HG02852 (cell line): Measurements from ENCODE around the gene TIMM13.
"Not testable (repeated sequence)": the region's sequence is repeated elsewhere in the genome, so short reads cannot be mapped to it uniquely, and the experiment has no call there.

Experiments
- ATAC-seq: cut with Tn5 transposase; IDR thresholded peaks from one replicate; pipeline ENCODE4 v1.9.1; 2021; ENCODE audit warnings: mild to moderate bottlenecking, moderate library complexity; ENCODE audit not compliant: unreplicated experiment

The TIMM13 gene

DNA sequence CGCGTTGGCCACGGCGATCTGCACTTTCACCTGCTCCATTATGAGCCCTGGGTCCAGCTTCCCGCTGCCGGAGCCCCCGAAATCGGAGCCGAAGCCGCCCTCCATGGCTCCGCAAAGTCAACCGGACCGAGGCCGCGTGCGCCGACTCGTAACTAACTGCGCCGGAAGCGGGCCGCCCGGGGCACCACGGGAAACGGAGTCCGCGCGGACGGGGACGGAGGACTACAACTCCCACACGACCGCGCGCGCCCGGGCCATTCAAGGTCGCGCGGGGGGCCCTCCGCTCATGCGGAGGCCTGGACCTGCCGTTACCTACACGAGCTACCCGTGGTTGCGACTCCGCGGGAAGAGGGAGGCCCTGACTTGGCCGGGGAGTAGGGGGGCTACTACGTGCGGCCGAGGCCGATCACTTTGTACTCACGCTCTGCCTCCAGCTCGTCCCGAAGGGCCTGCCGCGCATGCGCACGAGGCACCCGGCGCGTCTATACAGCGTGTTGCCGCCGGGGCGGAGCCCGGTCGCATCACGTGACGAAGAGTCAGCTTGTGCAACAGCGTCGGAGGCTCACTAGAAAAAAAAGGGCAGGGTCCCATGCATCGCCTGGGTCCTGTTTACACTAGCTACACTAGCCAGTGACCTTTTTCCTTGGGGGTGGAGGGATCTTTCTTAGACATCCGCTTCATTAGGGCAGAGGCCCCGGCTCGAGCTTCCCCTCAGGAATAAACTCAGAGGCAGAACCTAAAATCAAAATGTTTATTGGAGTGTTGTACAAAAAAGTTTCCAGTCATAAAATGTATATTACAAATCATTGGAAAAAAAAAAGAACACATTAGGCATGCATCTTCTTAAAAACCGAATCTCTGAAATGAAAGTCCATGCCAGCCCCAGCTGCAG is at the start of gene TIMM13:
TIMM13 (minus strand) TSS at position 158 of the 892 bp plus-strand sequence; CDS start at position 105, 53 bp downstream.
- peak; percentile 76 for ATAC-seq

DNA sequence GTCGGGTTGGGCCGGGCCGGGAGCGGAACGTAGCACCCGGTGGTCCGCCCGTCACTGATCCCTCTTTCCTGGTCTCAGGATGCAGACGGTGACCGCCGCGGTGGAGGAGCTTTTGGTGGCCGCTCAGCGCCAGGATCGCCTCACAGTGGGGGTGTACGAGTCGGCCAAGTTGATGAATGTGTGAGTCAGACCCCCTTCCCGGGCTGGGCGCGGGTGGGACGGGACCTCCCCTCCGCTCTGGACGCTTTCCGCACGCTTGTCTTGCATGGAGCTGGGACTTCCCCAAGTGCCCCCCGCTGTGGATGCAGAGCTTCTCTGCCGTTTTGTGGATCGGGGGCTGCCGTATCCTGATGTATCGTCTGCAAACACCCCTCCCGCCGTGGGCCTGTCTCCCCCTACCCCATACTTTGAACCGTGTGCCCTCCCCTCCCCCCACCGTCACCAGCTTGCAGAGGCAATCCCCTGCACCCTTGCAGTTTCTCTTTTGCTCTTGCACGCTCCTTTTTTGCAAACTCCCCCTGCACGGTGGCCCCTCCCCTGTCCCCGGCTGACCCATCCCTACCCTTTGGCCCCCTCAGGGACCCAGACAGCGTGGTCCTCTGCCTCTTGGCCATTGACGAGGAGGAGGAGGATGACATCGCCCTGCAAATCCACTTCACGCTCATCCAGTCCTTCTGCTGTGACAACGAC is 49.2 kb upstream of the TIMM13 start:
- ATAC-seq = peak; percentile 9

GRCh38 chr19:2475702-2476450 is 48.5 kb upstream of the TIMM13 start, which contains the start of gene GADD45B:
TSS of gene GADD45B (plus strand) at chr19:2476127. CDS start at chr19:2476359, 232 bp downstream.
- ATAC-seq = peak; percentile 43

- ATAC-seq = peak; percentile 2
These were observed 47.8 kb upstream of the TIMM13 start for GRCh38 chr19:2475018-2475701.

- ATAC-seq = peak; percentile 31
These were observed 47.0 kb upstream of the TIMM13 start for GRCh38 chr19:2474232-2475017.

- ATAC-seq = not testable (repeated sequence)
These were observed 42.5 kb upstream of the TIMM13 start for GRCh38 chr19:2469915-2470200.

GRCh38 chr19:2469102-2469914 is 41.9 kb upstream of the TIMM13 start:
- ATAC-seq = no peak

DNA sequence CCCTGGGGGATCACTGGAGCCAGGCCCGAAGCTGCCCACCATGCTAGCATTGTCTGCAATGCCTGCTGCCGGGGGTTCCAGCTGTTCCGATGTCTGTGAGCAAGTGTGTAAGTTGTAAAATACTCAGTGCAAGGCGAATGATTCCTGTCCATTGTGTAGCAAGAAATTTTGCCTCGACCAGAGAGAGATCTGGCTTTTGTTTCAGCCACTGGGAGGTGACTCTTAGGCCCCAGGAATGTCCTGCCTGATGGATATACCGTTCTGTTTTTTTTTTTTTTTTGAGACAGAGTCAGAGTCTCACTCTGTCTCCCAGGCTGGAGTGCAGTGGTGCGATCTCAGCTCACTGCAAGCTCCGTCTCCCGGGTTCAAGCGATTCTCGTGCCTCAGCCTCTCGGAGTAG is 41.2 kb upstream of the TIMM13 start:
- no peak for ATAC-seq

DNA sequence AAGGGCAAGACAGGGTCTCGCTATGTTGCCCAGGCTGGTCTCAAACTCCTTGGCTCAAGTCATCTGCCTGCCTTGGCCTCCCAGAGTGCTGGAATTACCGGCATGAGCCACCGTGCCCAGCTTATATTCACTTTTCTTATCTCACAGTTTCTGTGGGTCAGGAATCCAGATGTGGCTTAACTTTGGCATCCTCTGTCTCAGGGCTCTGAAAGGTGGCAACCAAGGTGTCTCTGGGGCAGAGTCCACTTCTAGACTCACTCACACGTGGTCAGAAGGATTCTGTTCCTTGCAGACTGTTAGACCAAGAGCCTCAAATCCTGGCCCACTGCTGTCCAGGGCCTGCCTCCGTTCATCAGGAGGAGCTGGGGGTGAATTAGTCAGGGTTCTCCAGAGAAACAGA is 37.0 kb upstream of the TIMM13 start:
- no peak for ATAC-seq

GRCh38 chr19:2463694-2464093 is 36.3 kb upstream of the TIMM13 start:
- ATAC-seq = not testable (repeated sequence)

- no peak for ATAC-seq
These were observed 35.4 kb upstream of the TIMM13 start for GRCh38 chr19:2462635-2463421.

GRCh38 chr19:2461751-2462634 is 34.6 kb upstream of the TIMM13 start:
- ATAC-seq = no peak

DNA sequence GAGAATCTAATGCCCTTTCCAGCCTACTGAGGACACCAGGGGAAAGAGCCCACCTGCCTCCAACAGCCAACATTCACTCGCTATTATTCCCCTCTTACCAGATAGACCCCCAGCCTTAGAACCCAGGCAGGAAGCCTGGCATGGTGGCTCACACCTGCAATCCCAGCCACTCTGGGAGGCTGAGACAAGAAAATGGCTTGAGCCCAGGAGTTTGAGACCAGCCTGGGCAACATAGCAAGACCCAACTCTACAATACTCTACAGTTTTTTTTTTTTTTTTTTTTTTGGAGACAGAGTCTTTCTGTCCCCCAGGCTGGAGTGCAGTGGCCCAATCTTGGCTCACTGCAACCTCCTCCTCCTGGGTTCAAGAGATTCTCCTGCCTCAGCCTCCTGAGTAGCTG is 32.9 kb upstream of the TIMM13 start:
- ATAC-seq = no peak

DNA sequence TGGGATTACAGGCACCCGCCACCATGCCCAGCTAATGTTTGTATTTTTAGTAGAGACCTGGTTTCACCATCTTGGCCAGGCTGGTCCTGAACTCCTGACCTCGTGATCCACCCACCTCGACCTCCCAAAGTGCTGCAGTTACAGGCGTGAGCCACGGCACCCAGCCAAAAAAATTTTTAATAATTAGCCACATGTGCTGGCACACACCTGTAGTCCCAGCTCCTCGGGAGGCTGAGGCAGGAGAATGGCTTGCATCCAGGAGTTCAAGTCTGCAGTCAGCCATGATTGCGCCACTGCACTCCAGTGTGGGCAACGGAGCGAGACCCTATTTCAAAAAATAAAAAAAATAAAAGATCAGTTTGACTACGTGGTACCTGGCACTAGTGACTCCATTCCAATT is 31.4 kb upstream of the TIMM13 start:
- ATAC-seq = not testable (repeated sequence)

DNA sequence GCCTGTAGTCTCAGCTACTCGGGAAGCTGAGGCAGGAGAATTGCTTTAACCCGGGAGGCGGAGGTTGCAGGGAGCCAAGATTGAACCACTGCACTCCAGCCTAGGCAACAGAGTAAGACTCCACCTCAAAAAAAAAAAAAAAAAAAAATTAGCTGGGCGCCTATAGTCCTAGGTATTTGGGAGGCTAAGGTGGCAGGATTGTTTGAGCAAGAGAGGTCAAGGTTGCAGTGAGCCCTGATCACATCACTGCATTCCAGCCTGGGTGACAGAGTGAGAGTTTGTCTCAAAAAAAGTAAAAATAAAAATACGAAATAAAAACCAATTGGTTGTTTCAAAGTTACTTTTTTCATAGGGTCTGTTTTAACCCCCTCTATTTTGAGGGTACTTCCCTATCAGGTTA is 30.7 kb upstream of the TIMM13 start:
- no peak for ATAC-seq

GRCh38 chr19:2457394-2458037 is 30.1 kb upstream of the TIMM13 start:
- no peak for ATAC-seq
